Activated CD4-positive, alpha-beta T cell treated with anti-CD3 and anti-CD28 coated beads, Interleukin-10, Interleukin-2, amounts not matched to agents 100 ng/mL and 50 ng/mL, durations not matched to agents 16 hours and 8 hours (primary cell): ENCODE data around the gene ZNF689.

Experiments used
- DNase-seq: peaks from one replicate; pipeline ENCODE4 v3.0.0-alpha.2; 2020

The ZNF689 gene

GRCh38 chr16:30559690-30560089 lies 50.5 kb downstream of the ZNF689 start:
- no peak for DNase-seq

GRCh38 chr16:30558789-30559377 lies 51.3 kb downstream of the ZNF689 start:
- no peak for DNase-seq

GRCh38 chr16:30557957-30558788 lies 52.0 kb downstream of the ZNF689 start, which contains the start of gene ZNF764:
Gene ZNF764 (minus strand): TSS chr16:30558374. CDS start chr16:30558182, 192 bp downstream.
- DNase-seq, result peak; percentile 99

- no peak for DNase-seq
Observed at GRCh38 chr16:30557707-30557956, 52.6 kb downstream of the ZNF689 start.

- no peak for DNase-seq
Observed at GRCh38 chr16:30556125-30556473, 54.1 kb downstream of the ZNF689 start.

GRCh38 chr16:30555315-30556124 lies 54.7 kb downstream of the ZNF689 start:
- DNase-seq, result no peak

GRCh38 chr16:30554557-30555314 lies 55.5 kb downstream of the ZNF689 start:
- no peak for DNase-seq

- DNase-seq, result no peak
Observed at GRCh38 chr16:30553393-30553899, 56.7 kb downstream of the ZNF689 start.

- no peak for DNase-seq
Observed at GRCh38 chr16:30552956-30553355, 57.2 kb downstream of the ZNF689 start.
